GM12878 (cell line): ENCODE measurements around the gene TRAF3IP1. TPM values are rescaled to one million over a fixed set of nuclear protein-coding genes. Genes with fewer than 3 reads are reported as not detected.

Experiments used
- ATAC-seq: fragments of 200-7000 bp; cut with Tn5 transposase; 3 replicates; pipeline ENCODE4 v1.9.1; 2020; ENCODE audit warnings: mild to moderate bottlenecking, moderate library complexity
- BruUV-seq: library from RNA; stranded (reverse); fragments of 400-500 nt; replicated peaks from 2 replicates; lab custom pipeline; 2021; lab: Mats Ljungman, UMichigan
- CTCF ChIA-PET: fragments of 300-600 bp; sonication (Branson Sonifier 250); formaldehyde crosslinking; extraction: SDS; loops from one replicate; lab custom pipeline; 2021; ENCODE audit warnings: inconsistent platforms; lab: Yijun Ruan, JAX
- POLR2A ChIA-PET: fragments of 350-600 bp; formaldehyde crosslinking; extraction: SDS; loops from one replicate; lab custom pipeline; 2021; ENCODE audit warnings: inconsistent platforms; lab: Charles Lee
- RAD21 ChIA-PET: fragments of 300-600 bp; sonication (Branson Sonifier 250); formaldehyde crosslinking; loops from one replicate; lab custom pipeline; 2023; ENCODE audit warnings: antibody characterized with exemption; ENCODE audit not compliant: unreplicated experiment; lab: Charles Lee
- SMC1A ChIA-PET: fragments of 300-600 bp; sonication (Branson Sonifier 250); formaldehyde crosslinking; loops from one replicate; lab custom pipeline; 2023; ENCODE audit not compliant: unreplicated experiment, uncharacterized antibody; lab: Charles Lee
- DNase-seq: peaks from one replicate; pipeline ENCODE4 v3.0.0-alpha.2; 2011; ENCODE audit warnings: low read depth, low spot score
- FAIRE-seq: peaks from 3 replicates; lab custom pipeline; 2011; peaks lifted over from hg19 to GRCh38; lab: Jason Lieb, UNC
- H2AFZ ChIP-seq: 2 replicates; pipeline ENCODE4 v1.6.0; 2011; ENCODE audit warnings: low read depth, low read length, control low read depth; ENCODE audit not compliant: control insufficient read depth
- H3K27ac ChIP-seq: 2 replicates; pipeline ENCODE4 v1.5.1; 2011; ENCODE audit warnings: control low read depth; ENCODE audit not compliant: control insufficient read depth, insufficient read depth
- H3K27me3 ChIP-seq, 2 experiments: replicated peaks in 1 of 2; 2 replicates each; pipeline versions ENCODE4 v1.6.0 to v1.6.1; 2011; ENCODE audit warnings: low read length in 1 of 2; ENCODE audit not compliant: control insufficient read depth in 2 of 2, insufficient read depth in 2 of 2
- H3K36me3 ChIP-seq, 2 experiments: 2 replicates each; pipeline ENCODE4 v1.5.1; 2011; ENCODE audit warnings: low read length in 1 of 2; ENCODE audit not compliant: control insufficient read depth in 2 of 2, insufficient read depth in 2 of 2
- H3K4me1 ChIP-seq: 2 replicates; pipeline ENCODE4 v1.6.1; 2011; ENCODE audit warnings: mild to moderate bottlenecking, low read length, moderate library complexity, mixed read lengths; ENCODE audit not compliant: control insufficient read depth, insufficient read depth
- H3K4me2 ChIP-seq: 2 replicates; pipeline ENCODE4 v1.6.0; 2011; ENCODE audit warnings: control low read depth; ENCODE audit not compliant: control insufficient read depth, insufficient read depth
- H3K4me3 ChIP-seq: fragments of 200-600 bp; sonication (generic); 2 replicates; pipeline ENCODE4 v1.5.1; 2016
- H3K79me2 ChIP-seq: 2 replicates; pipeline ENCODE4 v1.6.0; 2011; ENCODE audit warnings: low read length; ENCODE audit not compliant: control insufficient read depth, insufficient read depth
- H3K9ac ChIP-seq: 2 replicates; pipeline ENCODE4 v1.8.0; 2011; ENCODE audit warnings: low read length, control low read depth, mixed read lengths; ENCODE audit not compliant: control insufficient read depth, insufficient read depth
- H3K9me3 ChIP-seq: replicated peaks from 3 replicates; pipeline ENCODE4 v1.5.1; 2011; ENCODE audit warnings: mild to moderate bottlenecking, low read length; ENCODE audit not compliant: control insufficient read depth, insufficient read depth
- H4K20me1 ChIP-seq: 2 replicates; pipeline ENCODE4 v1.6.0; 2011; ENCODE audit not compliant: control insufficient read depth, insufficient read depth
- BRCA1 ChIP-seq: IDR thresholded peaks from 2 replicates; pipeline ENCODE4 v1.6.1; 2011; ENCODE audit warnings: low read depth, low read length, improper control_type of control experiment
- EGR1 ChIP-seq, 2 experiments: IDR thresholded peaks; 1 replicate in 1 of 2; 2 replicates in 1 of 2; pipeline ENCODE4 v1.6.1; 2011 to 2012; ENCODE audit warnings: low read depth in 2 of 2, low read length in 2 of 2, borderline replicate concordance in 1 of 2, mild to moderate bottlenecking in 1 of 2, moderate library complexity in 1 of 2
- FOXM1 ChIP-seq: IDR thresholded peaks from 2 replicates; pipeline ENCODE4 v1.6.1; 2012; ENCODE audit warnings: low read depth, mild to moderate bottlenecking, inconsistent platforms, low read length, moderate library complexity
- HSF1 ChIP-seq: fragments of 150-350 bp; IDR thresholded peaks from 2 replicates; pipeline ENCODE4 v1.6.1; 2014; ENCODE audit warnings: mild to moderate bottlenecking, low read depth, low read length
- KDM1A ChIP-seq: fragments of 200-600 bp; sonication (generic); IDR thresholded peaks from 2 replicates; pipeline ENCODE4 v1.6.1; 2016; ENCODE audit warnings: borderline replicate concordance
- MEF2B ChIP-seq: fragments of 450-650 bp; IDR thresholded peaks from 2 replicates; pipeline ENCODE4 v1.6.1; 2018; ENCODE audit warnings: mild to moderate bottlenecking, moderate library complexity; ENCODE audit not compliant: partially characterized antibody, poor library complexity, severe bottlenecking
- NFYB ChIP-seq: IDR thresholded peaks from 2 replicates; pipeline ENCODE4 v1.6.1; 2011; ENCODE audit warnings: low read depth, mild to moderate bottlenecking, low read length, improper control_type of control experiment, moderate library complexity; ENCODE audit not compliant: insufficient read depth
- POU2F2 ChIP-seq: IDR thresholded peaks from 3 replicates; pipeline ENCODE4 v1.6.1; 2011; ENCODE audit warnings: low read depth, mild to moderate bottlenecking, low read length, borderline replicate concordance
- RAD51 ChIP-seq: fragments of 450-650 bp; IDR thresholded peaks from 2 replicates; pipeline ENCODE4 v1.6.1; 2016; ENCODE audit warnings: moderate library complexity, mild to moderate bottlenecking, inconsistent platforms
- RELA ChIP-seq: fragments of 450-650 bp; IDR thresholded peaks from 2 replicates; pipeline ENCODE4 v1.8.0; 2014; ENCODE audit warnings: borderline replicate concordance; ENCODE audit not compliant: partially characterized antibody
- STAT1 ChIP-seq: fragments of 450-650 bp; conservative IDR thresholded peaks from 2 replicates; pipeline ENCODE4 v1.6.1; 2014; ENCODE audit warnings: antibody characterized with exemption, mild to moderate bottlenecking
- YBX1 ChIP-seq: fragments of 450-650 bp; IDR thresholded peaks from 2 replicates; pipeline ENCODE4 v1.6.1; 2016; ENCODE audit warnings: antibody characterized with exemption
- ZNF217 ChIP-seq: fragments of 450-650 bp; IDR thresholded peaks from 2 replicates; pipeline ENCODE4 v1.6.1; 2017; ENCODE audit warnings: antibody characterized with exemption, mild to moderate bottlenecking
- ZNF384 ChIP-seq: IDR thresholded peaks from 2 replicates; pipeline ENCODE4 v1.6.1; 2012; ENCODE audit warnings: low read depth, mild to moderate bottlenecking, low read length, improper control_type of control experiment, borderline replicate concordance
- WGBS: methylation state at CpG from one replicate; pipeline ENCODE4 v1.1.6; 2016; ENCODE audit warnings: low lambda C conversion rate; ENCODE audit not compliant: insufficient replicate concordance, insufficient coverage; ENCODE audit errors: missing lambda C conversion rate; 5-methylcytosine and 5-hydroxymethylcytosine counted together
- in situ Hi-C: fragments of 300-500 bp; cut with MboI; formaldehyde crosslinking; loops from 9 replicates; pipeline ENCODE4 v1.14.3; 2018; ENCODE audit warnings: mixed read lengths
- intact Hi-C: fragments of 100-400 bp; cut with micrococcal nuclease; formaldehyde crosslinking; loops from one replicate; pipeline ENCODE4 v1.14.2; 2022; ENCODE audit not compliant: unreplicated experiment
- polyA plus RNA-seq, 11 experiments: library from polyadenylated mRNA; depleted of rRNA in 4 of 11; unstranded in 6 of 11; stranded (reverse) in 5 of 11; fragments of >200 nt; fragmentation: Nextera tagmentation in 4 of 11; fragmentation: Illumina TruSeq in 1 of 11; extraction: Ambion mirVana in 4 of 11; extraction: Trizol in 1 of 11; gene quantifications; 1 replicate in 1 of 11; 2 replicates in 10 of 11; pipeline versions ENCODE4 v1.2.1 to v1.2.3, GENCODE V29; 2011 to 2016; ENCODE audit warnings: inconsistent platforms in 2 of 11, missing spikeins in 2 of 11, low read depth in 1 of 11
- total RNA-seq, 4 experiments: library from RNA; depleted of rRNA in 3 of 4; stranded (reverse); fragments of >200 nt in 3 of 4; fragmentation: Illumina TruSeq in 1 of 4; extraction: Trizol in 1 of 4; gene quantifications; 2 replicates each; pipeline versions ENCODE4 v1.2.1 to v1.2.3, GENCODE V29; 2013 to 2021

The TRAF3IP1 gene
- total and polyA plus RNA-seq, 10 of the 15 experiments (the other 5 are each of a cell fraction or from before 2014, with no cell fraction given): 1.6 to 7.5 (median 3.6) TPM

GRCh38 chr2:238422285-238422684 is 102.0 kb downstream of the TRAF3IP1 start:
- WGBS: 80% methylated on average over 4 of the region's 10 CpGs
- ChIA-PET RAD21 (no interaction called here), SMC1A (no interaction called here)
- no peak overlapping the region for H3K4me2 ChIP-seq
- BruUV-seq: no TSS peak
- TF ChIP-seq HSF1 (no peak), BRCA1 (no peak)
- TF ChIP-seq, all 136 proteins: peak for 0
- Histone ChIP-seq H3K4me1 (peaks cover 4% of the 10 kb centered on the region; the same call in 1 of the 2 replicates), H3K27me3 (no peaks in the 10 kb centered on the region), H3K9me3 (no peaks in the 10 kb centered on the region), H3K27ac (no peak overlapping the region), H3K9ac (no peak overlapping the region), H3K4me3 (no peak overlapping the region), H4K20me1 (no peaks in the 10 kb centered on the region), H3K79me2 (peaks cover 5% of the 10 kb centered on the region), H3K36me3 (no peaks in the 10 kb centered on the region; a peak in 1 of 4 replicates), H2AFZ (no peak overlapping the region)
- FAIRE-seq: no peak
- intact Hi-C loops: no loop called here
- DNase-seq: no peak
- in situ Hi-C loops: no loop called here
- POLR2A ChIA-PET: no interaction called here
- CTCF ChIA-PET: no interaction called here
- no peak for ATAC-seq

GRCh38 chr2:238422940-238423339 is 102.6 kb downstream of the TRAF3IP1 start:
- 61% methylated on average over 7 of the region's 7 CpGs for WGBS

More at GRCh38 chr2:238422940-238423339, 102.6 kb downstream of the TRAF3IP1 start:
- Histone ChIP-seq H3K27me3 (no peaks in the 10 kb centered on the region), H3K27ac (no peak overlapping the region), H3K9ac (no peak overlapping the region), H3K79me2 (peaks cover 12% of the 10 kb centered on the region)
- ChIA-PET CTCF (no interaction called here), RAD21 (no interaction called here), POLR2A (no interaction called here), SMC1A (no interaction called here)
- DNase-seq (no peak), FAIRE-seq (no peak)
- BruUV-seq: no TSS peak
- in situ Hi-C loops: no loop called here
- no peak for TF ChIP-seq RAD51
- TF ChIP-seq STAT1: no peak
- TF ChIP-seq ZNF217: no peak
- no peak for TF ChIP-seq FOXM1
- no peak for TF ChIP-seq EGR1 (IDR thresholded peaks at IDR 0.05; ENCODE audit: borderline replicate concordance in 1 of 2, low read depth in 2 of 2, low read length in 2 of 2)
- no peak for TF ChIP-seq MEF2B
- TF ChIP-seq KDM1A: no peak
- TF ChIP-seq NFYB: no peak
- no peak for TF ChIP-seq RELA
- TF ChIP-seq YBX1: no peak
- TF ChIP-seq ZNF384: no peak
- TF ChIP-seq POU2F2: no peak
- TF ChIP-seq, all 136 proteins: peak for 0
- no peaks in the 10 kb centered on the region; a peak in 1 of 4 replicates for H3K36me3 ChIP-seq
- no peaks in the 10 kb centered on the region for H3K9me3 ChIP-seq
- intact Hi-C loops: no loop called here
- ATAC-seq: no peak
- H4K20me1 ChIP-seq: no peaks in the 10 kb centered on the region
- H3K4me1 ChIP-seq: peaks cover 5% of the 10 kb centered on the region; the same call in 1 of the 2 replicates
- H2AFZ ChIP-seq: no peak overlapping the region
- H3K4me2 ChIP-seq: no peak overlapping the region
- H3K4me3 ChIP-seq: no peak overlapping the region
